WTC11 (cell line): ENCODE results near the gene KCNT1.

Experiments used
- CREM ChIP-seq: sonication (generic); formaldehyde crosslinking; IDR thresholded peaks from 2 replicates; pipeline ENCODE4 v1.8.1; 2022; ENCODE audit warnings: mild to moderate bottlenecking, missing genetic modification reagents, moderate library complexity
- NR1H2 ChIP-seq: sonication (generic); formaldehyde crosslinking; IDR thresholded peaks from 2 replicates; pipeline ENCODE4 v1.9.0; 2021; ENCODE audit warnings: mild to moderate bottlenecking, moderate library complexity, missing genetic modification reagents
- NR2C2 ChIP-seq: sonication (generic); formaldehyde crosslinking; IDR thresholded peaks from 2 replicates; pipeline ENCODE4 v1.8.0; 2022; ENCODE audit warnings: mild to moderate bottlenecking, missing genetic modification reagents
- TEAD4 ChIP-seq: sonication (generic); formaldehyde crosslinking; IDR thresholded peaks from 2 replicates; pipeline ENCODE4 v1.8.0; 2022; ENCODE audit warnings: mild to moderate bottlenecking, missing genetic modification reagents
- ZNF219 ChIP-seq: sonication (generic); formaldehyde crosslinking; IDR thresholded peaks from 2 replicates; pipeline ENCODE4 v1.8.0; 2023; ENCODE audit warnings: missing genetic modification reagents, mild to moderate bottlenecking, borderline replicate concordance
- ZNF263 ChIP-seq: sonication (generic); formaldehyde crosslinking; IDR thresholded peaks from 2 replicates; pipeline ENCODE4 v1.8.1; 2022; ENCODE audit warnings: low read depth, mild to moderate bottlenecking, moderate library complexity, missing genetic modification reagents
- TF ChIP-seq, protein P1 (sequence below): sonication (generic); formaldehyde crosslinking; IDR thresholded peaks from 2 replicates; pipeline ENCODE4 v1.8.0; 2022; ENCODE audit warnings: mild to moderate bottlenecking, missing genetic modification reagents
- TF ChIP-seq, protein P2 (sequence below): fragments of 200-600 bp; IDR thresholded peaks from 2 replicates; pipeline ENCODE4 v1.8.0; 2022; ENCODE audit warnings: antibody characterized with exemption
- TF ChIP-seq, protein P3 (sequence below): fragments of 250-450 bp; sonication (Bioruptor Pico); conservative IDR thresholded peaks from 2 replicates; pipeline ENCODE4 v1.9.0; 2021; ENCODE audit warnings: mild to moderate bottlenecking

DNA sequence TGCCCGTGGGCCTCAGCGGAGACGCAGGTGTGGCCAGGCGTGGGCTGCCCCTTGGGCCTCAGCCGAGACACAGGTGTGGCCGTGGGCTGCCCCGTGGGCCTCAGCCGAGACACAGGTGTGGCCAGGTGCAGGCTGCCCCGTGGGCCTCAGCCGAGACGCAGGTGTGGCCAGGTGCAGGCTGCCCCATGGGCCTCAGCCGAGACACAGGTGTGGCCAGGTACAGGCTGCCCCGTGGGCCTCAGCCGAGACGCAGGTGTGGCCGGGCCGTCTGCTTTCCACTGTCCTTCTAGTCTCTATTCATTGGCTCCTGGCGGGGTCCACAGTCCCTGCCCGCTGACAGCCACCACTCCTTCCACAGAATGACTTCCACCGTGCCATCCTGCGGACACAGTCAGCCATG lies 56.1 kb downstream of the KCNT1 start:
- TF ChIP-seq, protein P1, sequence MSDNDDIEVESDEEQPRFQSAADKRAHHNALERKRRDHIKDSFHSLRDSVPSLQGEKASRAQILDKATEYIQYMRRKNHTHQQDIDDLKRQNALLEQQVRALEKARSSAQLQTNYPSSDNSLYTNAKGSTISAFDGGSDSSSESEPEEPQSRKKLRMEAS, result no peak
- TF ChIP-seq TEAD4 (CRISPR knock-in tag) (no peak), CREM (CRISPR knock-in tag) (no peak), ZNF263 (CRISPR knock-in tag) (no peak), NR1H2 (CRISPR knock-in tag) (no peak), NR2C2 (CRISPR knock-in tag) (no peak), ZNF219 (no peak)
- TF ChIP-seq, protein P2, sequence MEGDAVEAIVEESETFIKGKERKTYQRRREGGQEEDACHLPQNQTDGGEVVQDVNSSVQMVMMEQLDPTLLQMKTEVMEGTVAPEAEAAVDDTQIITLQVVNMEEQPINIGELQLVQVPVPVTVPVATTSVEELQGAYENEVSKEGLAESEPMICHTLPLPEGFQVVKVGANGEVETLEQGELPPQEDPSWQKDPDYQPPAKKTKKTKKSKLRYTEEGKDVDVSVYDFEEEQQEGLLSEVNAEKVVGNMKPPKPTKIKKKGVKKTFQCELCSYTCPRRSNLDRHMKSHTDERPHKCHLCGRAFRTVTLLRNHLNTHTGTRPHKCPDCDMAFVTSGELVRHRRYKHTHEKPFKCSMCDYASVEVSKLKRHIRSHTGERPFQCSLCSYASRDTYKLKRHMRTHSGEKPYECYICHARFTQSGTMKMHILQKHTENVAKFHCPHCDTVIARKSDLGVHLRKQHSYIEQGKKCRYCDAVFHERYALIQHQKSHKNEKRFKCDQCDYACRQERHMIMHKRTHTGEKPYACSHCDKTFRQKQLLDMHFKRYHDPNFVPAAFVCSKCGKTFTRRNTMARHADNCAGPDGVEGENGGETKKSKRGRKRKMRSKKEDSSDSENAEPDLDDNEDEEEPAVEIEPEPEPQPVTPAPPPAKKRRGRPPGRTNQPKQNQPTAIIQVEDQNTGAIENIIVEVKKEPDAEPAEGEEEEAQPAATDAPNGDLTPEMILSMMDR, result no peak
- TF ChIP-seq, protein P3, sequence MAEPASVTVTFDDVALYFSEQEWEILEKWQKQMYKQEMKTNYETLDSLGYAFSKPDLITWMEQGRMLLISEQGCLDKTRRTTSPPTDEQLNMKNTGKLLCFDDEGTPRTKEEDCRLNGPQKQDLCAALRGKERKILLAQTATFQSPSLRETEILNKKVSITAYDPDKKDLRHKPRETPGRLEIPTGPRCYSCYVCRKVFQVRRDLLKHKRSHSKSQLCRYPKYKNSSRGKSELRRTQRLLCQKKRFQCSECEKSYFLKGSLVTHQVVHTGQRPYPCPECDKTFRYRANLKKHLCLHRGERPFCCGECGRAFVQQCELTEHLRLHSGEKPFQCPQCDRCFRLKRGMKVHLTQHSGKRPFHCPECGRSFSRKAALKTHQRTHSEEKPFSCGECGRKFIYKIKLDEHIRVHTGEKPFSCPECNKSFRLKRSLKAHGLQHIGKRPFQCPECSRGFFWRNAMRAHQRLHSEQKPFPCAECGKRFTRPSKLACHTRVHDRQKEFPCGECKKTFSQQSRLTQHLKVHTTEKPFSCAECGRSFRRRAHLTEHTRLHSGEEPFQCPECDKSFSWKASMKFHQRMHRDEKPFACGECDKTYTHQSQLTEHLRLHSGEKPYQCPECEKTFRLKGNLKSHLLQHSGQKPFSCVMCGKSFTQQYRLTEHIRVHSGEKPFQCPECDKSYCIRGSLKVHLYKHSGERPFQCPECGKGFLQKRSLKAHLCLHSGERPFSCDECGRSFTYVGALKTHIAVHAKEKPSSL, result no peak
